ENCODE results near the gene ARHGAP42. TPM values are rescaled to one million over a fixed set of nuclear protein-coding genes. Genes with fewer than 3 reads are reported as not detected.
"Not testable (repeated sequence)": the region's sequence is repeated elsewhere in the genome, so short reads cannot be mapped to it uniquely, and the experiment has no call there.

The ARHGAP42 gene
- total and polyA plus RNA-seq, 5 donors from 2014 or later, result not detected

DNA sequence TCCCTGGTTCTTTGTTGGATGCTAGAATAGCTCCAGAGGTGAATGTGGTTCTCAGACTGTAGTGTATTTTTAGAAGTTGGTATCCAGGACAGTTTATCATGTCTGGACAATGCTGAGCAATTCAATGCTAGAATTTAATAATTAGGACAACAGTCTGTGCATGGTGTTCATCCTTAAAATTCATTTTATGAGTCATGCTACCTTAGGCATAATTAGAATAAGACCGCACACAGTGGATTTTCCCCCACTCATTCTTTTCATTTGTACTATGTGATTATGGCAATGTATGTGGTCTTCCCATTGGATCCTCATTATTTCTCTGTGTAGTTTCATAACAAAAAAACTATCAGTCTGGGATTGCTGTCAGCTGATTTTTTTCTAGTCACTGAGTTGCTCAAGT, 196.7 kb downstream of the ARHGAP42 start:
- DNase-seq (no peak), ATAC-seq (ENCODE audit: low read depth in 2 of 2) (no peak)
- no peak overlapping the region for H3K27ac Mint-ChIP-seq
- no peaks in the 10 kb centered on the region for H3K36me3 ChIP-seq (ENCODE audit: control insufficient read depth, insufficient read depth, low read length)
- no peak overlapping the region for H3K4me3 ChIP-seq (ENCODE audit: low read depth, low read length)
- no peaks in the 10 kb centered on the region for H3K27me3 ChIP-seq (ENCODE audit: control insufficient read depth, insufficient read depth, low read length)
- H3K9me3 Mint-ChIP-seq, result peaks cover 2 to 28% (median 10%) of the 10 kb centered on the region in 7 donors
- H3K9me3 ChIP-seq (ENCODE audit: control insufficient read depth in 2 of 2, low read length in 2 of 2), result peaks cover 2 to 5% of the 10 kb centered on the region in 2 experiments
- H3K27ac ChIP-seq (ENCODE audit: insufficient read depth, low read length, poor library complexity, severe bottlenecking), result no peak overlapping the region
- H3K4me1 ChIP-seq (ENCODE audit: control insufficient read depth, insufficient read depth, low read length, poor library complexity, severe bottlenecking), result no peaks in the 10 kb centered on the region
- no peak overlapping the region for H3K4me3 Mint-ChIP-seq
- no peaks in the 10 kb centered on the region for H3K27me3 Mint-ChIP-seq
- H3K36me3 Mint-ChIP-seq, result no peaks in the 10 kb centered on the region
- H3K4me1 Mint-ChIP-seq, result no peaks in the 10 kb centered on the region

DNA sequence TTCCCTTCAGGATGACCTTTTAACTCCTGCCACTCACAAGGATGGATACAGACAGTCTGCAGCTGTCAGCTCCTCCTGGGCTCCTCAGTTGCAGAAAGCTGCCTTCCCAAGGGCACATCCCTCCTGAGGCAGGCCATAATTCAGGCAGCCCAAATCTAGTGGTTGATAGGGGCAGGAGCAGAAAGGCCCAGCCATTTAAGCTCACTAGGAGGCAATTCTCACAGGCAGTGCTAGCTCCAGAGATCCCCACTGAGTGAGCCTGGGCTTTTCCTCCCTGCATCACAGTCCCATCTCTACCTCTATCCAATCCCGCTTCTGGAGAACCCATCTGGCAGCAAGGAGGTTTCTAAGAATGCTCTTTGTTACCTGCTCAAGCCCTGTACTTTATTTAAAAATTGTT, 200.6 kb downstream of the ARHGAP42 start:
- ATAC-seq (ENCODE audit: low read depth in 2 of 2), result no peak
- Mint-ChIP-seq H3K36me3 (no peaks in the 10 kb centered on the region), H3K27me3 (no peaks in the 10 kb centered on the region), H3K9me3 (peaks cover 0 to 4% (median 3%) of the 10 kb centered on the region in 7 donors), H3K4me1 (no peaks in the 10 kb centered on the region), H3K4me3 (no peak overlapping the region), H3K27ac (no peak overlapping the region)
- no peak overlapping the region for H3K4me3 ChIP-seq (ENCODE audit: low read depth, low read length)
- H3K9me3 ChIP-seq (ENCODE audit: control insufficient read depth in 2 of 2, low read length in 2 of 2), result peaks cover 2 to 5% of the 10 kb centered on the region in 2 experiments
- H3K27me3 ChIP-seq (ENCODE audit: control insufficient read depth, insufficient read depth, low read length), result no peaks in the 10 kb centered on the region
- DNase-seq, result no peak
- H3K27ac ChIP-seq (ENCODE audit: insufficient read depth, low read length, poor library complexity, severe bottlenecking), result no peak overlapping the region
- H3K36me3 ChIP-seq (ENCODE audit: control insufficient read depth, insufficient read depth, low read length), result no peaks in the 10 kb centered on the region
- no peaks in the 10 kb centered on the region for H3K4me1 ChIP-seq (ENCODE audit: control insufficient read depth, insufficient read depth, low read length, poor library complexity, severe bottlenecking)

DNA sequence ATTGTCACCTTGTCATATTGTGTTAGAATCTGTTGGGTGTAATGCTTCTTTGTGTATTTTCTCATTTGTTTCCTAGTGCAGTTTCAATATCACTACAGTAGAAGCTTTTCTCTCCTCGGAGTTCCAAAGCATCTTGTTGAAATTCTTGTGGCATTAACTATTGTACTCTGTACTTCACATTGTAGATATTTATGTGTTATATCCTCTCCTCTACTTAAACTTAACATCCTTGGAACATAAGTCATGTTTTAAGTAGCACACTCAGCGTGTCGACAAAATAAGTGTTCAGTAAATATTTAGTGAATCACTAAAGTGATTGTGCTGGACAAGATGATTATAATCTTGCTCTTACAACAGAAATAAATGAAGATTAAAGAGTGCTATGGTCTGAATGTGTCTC, 201.7 kb downstream of the ARHGAP42 start:
- H3K27me3 Mint-ChIP-seq, result no peaks in the 10 kb centered on the region

DNA sequence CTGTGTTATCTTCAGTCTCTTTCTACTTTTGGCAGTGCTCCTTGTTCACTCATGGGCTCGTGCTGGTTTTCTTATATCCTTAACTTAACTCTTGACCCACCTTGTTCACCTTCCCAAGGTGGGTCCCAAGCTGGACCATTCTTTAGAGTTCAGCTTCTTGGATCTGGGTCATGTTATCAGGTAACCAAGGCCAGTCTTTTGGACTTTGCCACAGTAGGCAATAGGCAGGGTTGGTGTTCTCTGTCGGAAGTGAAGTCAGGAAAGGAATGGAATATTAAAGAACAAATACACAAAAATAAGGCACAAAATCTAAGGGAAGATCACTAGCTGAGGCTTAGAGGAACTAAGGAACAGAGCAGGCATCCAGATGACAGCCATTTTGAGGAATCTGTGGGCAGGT, 202.7 kb downstream of the ARHGAP42 start:
- H3K4me1 Mint-ChIP-seq, result no peaks in the 10 kb centered on the region
- no peaks in the 10 kb centered on the region for H3K36me3 ChIP-seq (ENCODE audit: control insufficient read depth, insufficient read depth, low read length)
- no peak overlapping the region for H3K27ac ChIP-seq (ENCODE audit: insufficient read depth, low read length, poor library complexity, severe bottlenecking)
- H3K27ac Mint-ChIP-seq, result no peak overlapping the region
- H3K4me1 ChIP-seq (ENCODE audit: control insufficient read depth, insufficient read depth, low read length, poor library complexity, severe bottlenecking), result no peaks in the 10 kb centered on the region
- H3K9me3 ChIP-seq (ENCODE audit: control insufficient read depth in 2 of 2, low read length in 2 of 2), result peaks cover 0 to 3% of the 10 kb centered on the region in 2 experiments
- H3K4me3 ChIP-seq (ENCODE audit: low read depth, low read length), result no peak overlapping the region
- H3K36me3 Mint-ChIP-seq, result no peaks in the 10 kb centered on the region
- H3K27me3 Mint-ChIP-seq, result no peaks in the 10 kb centered on the region
- peaks cover 0 to 4% (median 1%) of the 10 kb centered on the region in 7 donors for H3K9me3 Mint-ChIP-seq
- ATAC-seq (ENCODE audit: low read depth in 2 of 2) (no peak), DNase-seq (no peak)
- H3K4me3 Mint-ChIP-seq, result no peak overlapping the region
- no peaks in the 10 kb centered on the region for H3K27me3 ChIP-seq (ENCODE audit: control insufficient read depth, insufficient read depth, low read length)

More for the DNA sequence above, 201.7 kb downstream of the ARHGAP42 start:
- no peak for ATAC-seq (ENCODE audit: low read depth in 2 of 2)
- Histone ChIP-seq H3K9me3 (ENCODE audit: control insufficient read depth in 2 of 2, low read length in 2 of 2) (peaks cover 0 to 5% of the 10 kb centered on the region in 2 experiments), H3K4me1 (ENCODE audit: control insufficient read depth, insufficient read depth, low read length, poor library complexity, severe bottlenecking) (no peaks in the 10 kb centered on the region), H3K4me3 (ENCODE audit: low read depth, low read length) (no peak overlapping the region), H3K27ac (ENCODE audit: insufficient read depth, low read length, poor library complexity, severe bottlenecking) (no peak overlapping the region), H3K36me3 (ENCODE audit: control insufficient read depth, insufficient read depth, low read length) (no peaks in the 10 kb centered on the region), H3K27me3 (ENCODE audit: control insufficient read depth, insufficient read depth, low read length) (no peaks in the 10 kb centered on the region)
- Mint-ChIP-seq H3K27ac (no peak overlapping the region), H3K4me1 (no peaks in the 10 kb centered on the region), H3K4me3 (no peak overlapping the region), H3K36me3 (no peaks in the 10 kb centered on the region), H3K9me3 (peaks cover 0 to 4% (median 0%) of the 10 kb centered on the region in 7 donors)
- DNase-seq, result no peak

DNA sequence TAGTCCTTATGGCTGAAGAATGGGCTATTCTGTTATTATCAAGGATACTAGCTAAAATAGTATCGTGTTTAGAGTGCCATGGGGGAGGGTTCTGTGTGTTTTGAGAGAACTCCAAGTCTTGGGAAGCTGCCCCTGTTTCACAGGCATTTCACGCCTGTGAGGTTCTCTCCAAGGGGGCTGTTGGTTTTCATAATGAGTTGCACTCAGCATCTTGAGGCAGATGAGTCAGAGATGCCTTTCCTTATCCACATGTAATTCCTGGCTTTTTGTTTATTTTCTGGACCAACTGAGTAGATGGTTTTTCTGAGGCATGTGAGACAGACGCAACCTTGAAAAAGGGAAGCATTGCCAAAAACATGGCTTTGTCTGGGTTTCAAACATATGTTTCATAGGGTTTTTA, 203.7 kb downstream of the ARHGAP42 start:
- Histone ChIP-seq H3K27ac (ENCODE audit: insufficient read depth, low read length, poor library complexity, severe bottlenecking) (no peak overlapping the region), H3K27me3 (ENCODE audit: control insufficient read depth, insufficient read depth, low read length) (no peaks in the 10 kb centered on the region), H3K4me3 (ENCODE audit: low read depth, low read length) (no peak overlapping the region), H3K36me3 (ENCODE audit: control insufficient read depth, insufficient read depth, low read length) (no peaks in the 10 kb centered on the region), H3K4me1 (ENCODE audit: control insufficient read depth, insufficient read depth, low read length, poor library complexity, severe bottlenecking) (no peaks in the 10 kb centered on the region), H3K9me3 (ENCODE audit: control insufficient read depth in 2 of 2, low read length in 2 of 2) (no peaks in the 10 kb centered on the region)
- Mint-ChIP-seq H3K27me3 (no peaks in the 10 kb centered on the region), H3K27ac (no peak overlapping the region), H3K4me1 (no peaks in the 10 kb centered on the region), H3K36me3 (no peaks in the 10 kb centered on the region), H3K4me3 (no peak overlapping the region), H3K9me3 (peaks cover 0 to 4% (median 1%) of the 10 kb centered on the region in 7 donors)
- no peak for ATAC-seq (ENCODE audit: low read depth in 2 of 2)
- no peak for DNase-seq

DNA sequence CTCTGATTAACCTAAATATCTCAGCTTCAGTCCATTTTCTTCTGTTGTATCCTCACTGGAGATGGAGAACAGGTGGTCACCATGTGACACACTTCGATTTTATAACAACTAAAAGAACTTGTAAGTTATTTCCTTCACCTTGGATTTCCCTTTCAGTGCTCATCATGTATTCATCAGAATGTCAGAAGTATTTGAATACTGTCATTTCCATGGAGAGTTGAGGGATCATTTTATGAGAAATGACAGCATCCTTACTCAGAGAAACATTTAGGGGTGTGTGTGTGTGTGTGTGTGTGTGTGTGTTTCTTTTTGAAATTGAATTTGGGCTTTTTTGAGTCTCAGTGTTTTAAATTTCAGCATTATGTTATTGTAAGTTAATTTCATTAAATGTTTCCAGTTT, 205.8 kb downstream of the ARHGAP42 start:
- Histone ChIP-seq H3K36me3 (ENCODE audit: control insufficient read depth, insufficient read depth, low read length) (no peaks in the 10 kb centered on the region), H3K4me1 (ENCODE audit: control insufficient read depth, insufficient read depth, low read length, poor library complexity, severe bottlenecking) (no peaks in the 10 kb centered on the region), H3K4me3 (ENCODE audit: low read depth, low read length) (no peak overlapping the region), H3K9me3 (ENCODE audit: control insufficient read depth in 2 of 2, low read length in 2 of 2) (no peaks in the 10 kb centered on the region), H3K27ac (ENCODE audit: insufficient read depth, low read length, poor library complexity, severe bottlenecking) (no peak overlapping the region), H3K27me3 (ENCODE audit: control insufficient read depth, insufficient read depth, low read length) (no peaks in the 10 kb centered on the region)
- Mint-ChIP-seq H3K36me3 (no peaks in the 10 kb centered on the region), H3K27me3 (no peaks in the 10 kb centered on the region), H3K9me3 (peaks cover 0 to 5% (median 1%) of the 10 kb centered on the region in 7 donors), H3K4me3 (no peak overlapping the region), H3K4me1 (no peaks in the 10 kb centered on the region), H3K27ac (no peak overlapping the region)
- ATAC-seq (ENCODE audit: low read depth in 2 of 2) (no peak), DNase-seq (no peak)

DNA sequence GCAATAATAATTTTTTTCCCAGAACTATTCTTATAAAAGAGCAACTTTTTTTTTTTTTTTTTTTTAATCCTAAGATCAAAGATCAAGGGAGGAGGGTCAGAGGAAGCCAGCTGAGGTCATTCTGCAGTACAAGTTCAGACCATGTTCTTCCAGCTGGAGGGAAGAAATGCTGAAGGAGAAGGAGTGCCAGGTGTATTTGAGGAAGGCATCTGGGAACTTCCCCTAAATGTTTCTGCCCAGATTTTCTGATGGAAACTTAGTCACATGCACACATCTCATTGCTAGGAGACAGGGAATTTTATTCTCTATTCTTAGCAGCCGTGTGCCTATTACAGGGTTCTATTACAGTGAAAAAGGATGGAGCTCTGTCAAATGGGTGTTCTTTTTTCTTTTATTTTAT, 208.4 kb downstream of the ARHGAP42 start:
- ATAC-seq (ENCODE audit: low read depth in 2 of 2), result no peak
- no peaks in the 10 kb centered on the region for H3K4me1 Mint-ChIP-seq
- no peaks in the 10 kb centered on the region for H3K4me1 ChIP-seq (ENCODE audit: control insufficient read depth, insufficient read depth, low read length, poor library complexity, severe bottlenecking)
- no peaks in the 10 kb centered on the region for H3K27me3 Mint-ChIP-seq
- H3K36me3 Mint-ChIP-seq, result no peaks in the 10 kb centered on the region
- H3K27ac ChIP-seq (ENCODE audit: insufficient read depth, low read length, poor library complexity, severe bottlenecking), result no peak overlapping the region
- peaks cover 0 to 16% (median 5%) of the 10 kb centered on the region in 7 donors for H3K9me3 Mint-ChIP-seq
- no peaks in the 10 kb centered on the region for H3K27me3 ChIP-seq (ENCODE audit: control insufficient read depth, insufficient read depth, low read length)
- no peak for DNase-seq
- H3K4me3 ChIP-seq (ENCODE audit: low read depth, low read length), result no peak overlapping the region
- no peak overlapping the region for H3K4me3 Mint-ChIP-seq
- no peaks in the 10 kb centered on the region for H3K36me3 ChIP-seq (ENCODE audit: control insufficient read depth, insufficient read depth, low read length)
- no peak overlapping the region for H3K27ac Mint-ChIP-seq
- H3K9me3 ChIP-seq (ENCODE audit: control insufficient read depth in 2 of 2, low read length in 2 of 2), result no peaks in the 10 kb centered on the region

DNA sequence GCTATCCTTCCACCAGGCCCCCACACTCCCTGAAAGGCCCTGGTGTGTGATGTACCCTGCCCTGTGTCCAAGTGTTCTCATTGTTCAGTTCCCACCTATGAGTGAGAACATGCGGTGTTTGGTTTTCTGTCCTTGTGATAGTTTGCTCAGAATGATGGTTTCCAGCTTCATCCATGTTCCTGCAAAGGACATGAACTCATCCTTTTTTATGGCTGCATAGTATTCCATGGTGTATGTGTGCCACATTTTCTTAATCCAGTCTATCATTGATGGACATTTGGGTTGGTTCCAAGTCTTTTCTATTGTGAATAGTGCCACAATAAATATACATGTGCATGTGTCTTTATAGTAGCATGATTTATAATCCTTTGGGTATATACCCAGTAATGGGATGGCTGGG, 208.9 kb downstream of the ARHGAP42 start:
- not testable (repeated sequence) for H3K4me3 ChIP-seq (ENCODE audit: low read depth, low read length); H3K27ac Mint-ChIP-seq; H3K4me1 ChIP-seq (ENCODE audit: control insufficient read depth, insufficient read depth, low read length, poor library complexity, severe bottlenecking); H3K27ac ChIP-seq (ENCODE audit: insufficient read depth, low read length, poor library complexity, severe bottlenecking); H3K9me3 ChIP-seq (ENCODE audit: control insufficient read depth in 2 of 2, low read length in 2 of 2); DNase-seq; H3K36me3 ChIP-seq (ENCODE audit: control insufficient read depth, insufficient read depth, low read length); H3K36me3 Mint-ChIP-seq; H3K27me3 ChIP-seq (ENCODE audit: control insufficient read depth, insufficient read depth, low read length); H3K27me3 Mint-ChIP-seq; ATAC-seq (ENCODE audit: low read depth in 2 of 2); H3K4me1 Mint-ChIP-seq; H3K4me3 Mint-ChIP-seq
- peaks cover 0 to 19% (median 4%) of the 10 kb centered on the region in 7 donors for H3K9me3 Mint-ChIP-seq
